NCI-H2196 treated with DMSO at 0.1 percent for 48 hours (cell line): ENCODE results near the gene MOGAT2.
"Not testable (repeated sequence)": the region's sequence is repeated elsewhere in the genome, so short reads cannot be mapped to it uniquely, and the experiment has no call there.

Experiments
- DNase-seq: peaks from one replicate; lab custom pipeline; 2025; ENCODE audit not compliant: unreplicated experiment; lab: John Stamatoyannopoulos, UW

Gene MOGAT2

DNA sequence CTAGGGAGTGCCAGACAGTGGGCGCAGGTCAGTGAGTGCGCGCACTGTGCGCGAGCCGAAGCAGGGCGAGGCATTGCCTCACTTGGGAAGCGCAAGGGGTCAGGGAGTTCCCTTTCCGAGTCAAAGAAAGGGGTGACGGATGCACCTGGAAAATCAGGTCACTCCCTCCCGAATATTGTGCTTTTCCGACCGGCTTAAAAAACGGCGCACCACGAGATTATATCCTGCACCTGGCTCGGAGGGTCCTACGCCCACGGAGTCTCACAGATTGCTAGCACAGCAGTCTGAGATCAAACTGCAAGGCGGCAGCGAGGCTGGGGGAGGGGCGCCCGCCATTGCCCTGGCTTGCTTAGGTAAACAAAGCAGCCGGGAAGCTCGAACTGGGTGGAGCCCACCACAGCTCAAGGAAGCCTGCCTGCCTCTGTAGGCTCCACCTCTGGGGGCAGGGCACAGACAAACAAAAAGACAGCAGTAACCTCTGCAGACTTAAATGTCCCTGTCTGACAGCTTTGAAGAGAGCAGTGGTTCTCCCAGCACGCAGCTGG, 31.2 kb downstream of the MOGAT2 start:
- not testable (repeated sequence) for DNase-seq

DNA sequence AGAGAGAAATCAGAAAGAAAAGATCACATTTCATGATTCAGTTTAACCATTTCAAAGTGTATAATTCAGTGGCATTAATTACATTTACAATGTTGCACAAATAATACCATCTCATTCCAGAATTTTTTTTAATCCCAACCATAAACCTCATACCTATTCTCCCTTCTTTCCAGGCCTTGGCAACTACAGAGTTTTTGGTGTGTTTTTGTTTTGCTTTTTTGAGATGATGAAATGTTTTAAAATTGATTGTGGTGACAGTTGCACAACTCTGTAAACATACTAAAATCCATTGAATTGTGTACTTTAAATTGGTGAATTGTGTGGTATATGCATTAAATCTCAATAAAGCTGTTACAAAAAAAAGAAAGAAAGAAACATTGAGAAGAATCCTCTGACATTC, 37.3 kb downstream of the MOGAT2 start:
- not testable (repeated sequence) for DNase-seq

DNA sequence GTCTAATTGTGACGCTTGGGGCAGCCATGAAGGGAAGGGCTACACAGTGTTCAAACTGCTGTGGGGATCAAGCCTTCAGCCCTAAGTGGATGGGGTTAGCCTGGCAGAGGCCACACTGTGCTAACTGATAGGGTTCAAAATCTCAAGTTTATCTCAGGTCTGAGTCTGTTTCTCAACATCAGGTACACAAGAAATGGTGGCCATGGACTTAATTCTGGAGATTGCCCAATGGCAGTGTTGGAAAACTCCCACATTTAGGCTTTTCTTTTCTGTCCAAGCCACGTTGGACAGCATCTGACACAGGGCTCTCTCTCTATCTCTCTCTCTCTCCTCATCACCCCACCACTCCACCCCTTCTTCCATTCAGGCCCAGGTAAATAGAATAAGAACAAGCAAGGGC, 40.0 kb downstream of the MOGAT2 start:
- DNase-seq, result no peak

DNA sequence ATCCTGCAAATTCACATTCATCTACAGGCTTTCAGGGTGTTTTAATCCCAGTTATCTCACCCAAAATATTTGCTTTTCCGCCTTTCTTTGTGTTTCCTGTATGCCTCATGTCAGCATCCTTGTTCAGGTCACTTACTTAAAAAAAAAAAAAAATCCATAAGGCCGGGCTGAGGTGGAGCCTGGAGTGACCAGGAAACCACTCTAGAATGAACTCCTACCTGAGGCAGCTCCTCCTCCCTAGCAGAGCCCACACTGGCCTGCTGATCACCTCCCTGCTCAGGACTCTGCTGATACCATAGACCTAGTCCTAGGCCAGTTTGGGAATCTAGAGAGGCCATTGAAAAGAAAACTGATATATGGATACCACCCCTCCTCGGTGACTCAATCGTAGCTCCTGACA, 42.2 kb downstream of the MOGAT2 start:
- no peak for DNase-seq

DNA sequence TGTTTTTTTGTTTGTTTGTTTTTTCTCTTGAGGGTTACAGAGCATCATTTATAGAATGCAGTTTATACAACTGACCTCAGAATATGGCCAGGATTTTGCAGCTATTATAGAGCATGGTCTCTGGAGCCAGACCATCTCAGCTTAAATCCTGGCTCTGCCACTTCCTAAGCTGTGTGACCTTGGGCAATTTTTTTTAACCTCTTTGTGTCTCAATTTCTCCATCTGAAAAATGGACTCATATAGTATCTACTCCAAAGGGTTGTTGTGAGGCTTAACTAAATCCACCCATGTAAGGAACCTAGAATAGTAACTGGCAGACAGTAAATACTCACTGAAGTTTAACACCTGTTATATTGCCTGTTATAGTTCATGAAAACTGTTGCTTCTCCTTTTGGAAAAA, 42.6 kb downstream of the MOGAT2 start:
- no peak for DNase-seq

DNA sequence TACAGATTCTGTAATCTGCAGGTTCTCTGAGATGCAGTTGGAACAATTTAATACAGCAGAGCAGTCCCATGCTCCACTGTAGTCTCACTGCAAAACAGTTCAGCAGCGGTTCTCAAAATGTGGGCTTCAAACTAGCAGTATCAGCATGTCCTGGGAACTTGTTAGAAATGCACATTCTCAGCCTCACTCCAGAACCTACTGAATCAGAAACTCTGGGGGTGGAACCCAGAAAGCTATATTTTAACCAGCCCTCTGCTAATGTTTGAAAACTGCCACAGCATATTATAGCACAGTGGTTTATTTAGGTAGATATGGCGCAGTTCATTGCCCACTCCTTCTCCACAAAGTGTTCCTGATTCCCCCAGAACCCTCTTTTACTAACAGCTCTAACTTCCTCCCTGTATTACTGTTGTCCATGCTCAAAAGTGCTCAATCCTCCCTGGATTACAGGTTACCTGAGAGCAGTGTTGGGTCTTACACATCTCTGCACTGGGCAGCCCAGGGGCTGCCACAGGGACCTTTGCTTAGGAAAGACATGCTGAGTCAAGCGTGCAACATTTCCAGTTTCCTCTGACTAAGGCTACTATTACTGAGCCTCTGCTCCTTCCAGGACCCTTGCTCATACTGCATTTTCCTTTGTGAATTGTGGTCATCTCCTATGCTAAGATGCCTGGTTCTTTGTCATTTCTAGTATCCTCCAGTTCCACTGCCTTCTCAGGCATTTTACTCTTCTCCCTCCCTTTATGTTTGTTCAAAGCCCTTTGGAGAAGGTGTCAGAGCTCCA, 43.3 kb downstream of the MOGAT2 start:
- DNase-seq, result no peak

DNA sequence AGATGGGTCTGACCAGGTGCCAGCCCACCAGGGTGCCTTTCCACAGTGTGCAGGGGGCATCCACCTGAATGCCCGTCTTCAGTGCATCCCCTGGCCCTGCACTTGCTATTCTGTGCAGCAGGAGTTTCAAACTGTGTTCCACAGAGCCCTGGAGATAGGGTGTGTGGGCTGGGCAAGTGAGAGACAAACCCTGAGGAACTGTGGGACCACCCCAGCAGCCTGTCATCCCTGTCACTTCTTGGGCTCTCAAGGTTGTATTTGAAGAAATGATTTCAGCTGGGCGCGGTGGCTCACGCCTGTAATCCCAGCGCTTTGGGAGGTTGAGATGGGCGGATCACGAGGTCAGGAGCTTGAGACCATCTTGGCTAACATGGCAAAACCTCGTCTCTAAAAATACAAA, 44.5 kb downstream of the MOGAT2 start:
- no peak for DNase-seq

DNA sequence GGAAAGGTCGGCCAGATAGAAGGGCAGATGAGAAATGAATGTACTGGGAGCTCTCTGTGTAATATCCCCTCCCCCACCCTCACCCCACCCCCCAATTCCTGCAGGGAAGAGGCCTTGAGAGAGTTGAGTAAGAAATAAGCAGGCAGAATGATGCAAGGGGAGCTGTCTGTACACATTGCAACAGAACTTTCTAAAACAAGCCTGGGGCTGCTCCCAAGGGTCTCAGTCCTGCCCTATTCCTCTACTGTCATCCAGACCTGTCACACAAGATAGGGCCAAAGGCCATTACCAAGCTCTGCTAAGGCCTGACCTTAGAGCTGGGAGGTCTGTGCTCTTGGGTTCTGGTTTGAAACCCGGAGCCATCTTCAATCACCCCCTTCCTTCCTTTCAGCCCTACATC, 45.2 kb downstream of the MOGAT2 start:
- DNase-seq, result no peak

GRCh38 chr11:75763846-75764245, 46.2 kb downstream of the MOGAT2 start:
- DNase-seq, result no peak

GRCh38 chr11:75765116-75765515, 47.5 kb downstream of the MOGAT2 start:
- no peak for DNase-seq

DNA sequence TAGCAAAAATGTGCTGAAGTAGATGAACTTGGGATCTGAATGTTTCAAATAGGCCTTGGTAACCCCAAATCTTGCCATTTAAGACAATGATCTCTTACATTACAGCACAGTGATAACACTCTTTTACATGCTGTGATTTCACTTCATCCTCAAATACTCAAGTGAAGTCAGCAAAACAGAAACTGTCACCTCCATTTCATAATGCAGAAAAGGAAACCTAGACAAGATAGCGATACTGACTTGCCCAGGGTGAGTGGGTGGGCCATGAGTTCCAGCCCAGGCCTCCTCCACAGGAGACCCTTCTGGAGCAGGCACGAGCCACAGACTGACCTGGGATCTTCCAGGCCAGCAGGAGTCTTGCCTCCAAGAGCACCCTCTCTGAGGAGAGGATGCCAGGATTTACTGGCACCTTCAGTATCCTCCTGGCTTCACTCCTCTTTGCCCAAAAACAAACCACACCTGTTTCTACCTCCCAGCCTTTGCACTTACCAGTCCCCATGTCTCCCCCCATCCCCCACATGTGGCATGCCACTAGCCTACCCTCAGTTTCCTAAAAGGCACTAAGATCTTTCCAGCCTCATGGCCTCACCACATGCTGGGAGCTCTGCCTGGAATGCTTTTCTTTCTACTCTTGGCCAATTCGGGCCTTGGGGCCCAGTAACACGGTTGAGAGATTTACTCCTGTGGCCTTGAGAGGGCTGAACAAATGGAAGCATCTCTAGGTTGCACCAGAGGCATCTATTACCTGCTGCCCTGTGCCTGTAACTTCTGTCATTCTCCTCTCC, 49.0 kb downstream of the MOGAT2 start:
- no peak for DNase-seq

DNA sequence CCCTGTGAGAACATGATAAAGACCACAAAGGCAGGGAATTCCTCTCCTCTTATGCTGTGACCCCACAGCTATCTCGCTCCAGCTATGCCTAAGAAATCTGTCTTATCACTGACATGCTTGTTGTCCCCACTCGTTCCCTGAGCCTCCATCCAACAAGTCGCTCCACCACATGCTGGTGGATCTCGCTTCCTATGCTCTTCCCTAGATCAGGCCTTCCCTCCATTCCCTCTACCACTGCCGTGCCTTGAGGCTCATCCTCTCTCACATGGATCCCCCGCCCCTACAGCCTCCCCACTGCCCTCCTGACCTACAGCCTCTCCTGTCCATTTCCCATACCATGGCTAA, 49.6 kb downstream of the MOGAT2 start:
- DNase-seq, result no peak

DNA sequence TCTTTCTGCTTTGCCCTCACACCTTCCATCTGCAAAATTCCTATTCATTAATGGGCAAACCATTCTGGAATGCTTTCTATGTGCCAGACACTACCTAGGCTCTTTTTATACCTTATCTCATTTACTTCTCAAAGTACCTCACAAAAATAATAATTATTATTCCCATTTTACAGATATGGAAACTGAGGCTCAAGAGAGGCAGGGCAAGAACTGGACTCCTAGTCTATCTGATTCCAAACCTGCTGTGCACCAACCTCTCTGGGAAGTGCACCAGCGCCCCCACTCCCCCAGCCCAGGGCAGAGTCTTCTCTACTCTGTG, 50.1 kb downstream of the MOGAT2 start:
- no peak for DNase-seq

GRCh38 chr11:75768112-75768908, 50.7 kb downstream of the MOGAT2 start, which contains the start of gene DGAT2:
Gene DGAT2, plus strand, starts transcription at chr11:75768778. Its CDS starts 214 bp downstream, at chr11:75768992.
- peak; percentile 72 for DNase-seq

DNA sequence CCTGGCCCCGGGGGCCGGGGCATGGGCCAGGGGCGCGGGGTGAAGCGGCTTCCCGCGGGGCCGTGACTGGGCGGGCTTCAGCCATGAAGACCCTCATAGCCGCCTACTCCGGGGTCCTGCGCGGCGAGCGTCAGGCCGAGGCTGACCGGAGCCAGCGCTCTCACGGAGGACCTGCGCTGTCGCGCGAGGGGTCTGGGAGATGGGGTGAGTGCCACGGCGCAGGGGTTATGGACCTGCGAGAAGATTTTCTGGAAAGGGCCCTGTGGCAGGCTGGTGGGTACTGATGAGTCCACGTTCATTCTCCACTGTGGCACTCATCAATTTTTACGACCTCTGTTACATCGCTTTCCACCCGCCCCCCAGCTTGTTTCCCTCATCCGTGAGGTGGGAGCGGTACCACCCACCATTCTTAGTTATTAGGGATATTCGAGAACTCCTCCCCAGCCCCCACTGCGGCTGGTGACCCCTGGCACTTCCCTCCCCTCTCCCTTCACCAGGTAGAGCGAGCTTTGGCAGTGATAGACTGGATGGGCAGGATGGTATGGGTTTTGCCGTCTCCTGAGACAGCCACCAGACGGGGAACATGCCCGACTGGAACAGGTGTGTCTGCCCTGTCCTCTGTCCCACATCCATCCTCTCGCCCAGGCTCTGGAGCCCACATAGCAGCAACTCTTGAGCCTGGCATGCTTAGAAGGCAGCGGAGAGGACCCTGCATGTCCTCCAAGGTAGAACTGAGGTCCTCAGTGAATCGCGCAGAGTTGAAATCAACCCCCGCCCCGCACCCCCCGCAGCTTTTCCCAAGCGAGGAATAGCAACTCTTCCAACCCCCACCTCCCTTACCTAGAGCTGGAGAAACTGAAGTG, 51.5 kb downstream of the MOGAT2 start:
- no peak for DNase-seq

- no peak for DNase-seq
These were observed 52.5 kb downstream of the MOGAT2 start for GRCh38 chr11:75770102-75770501.

GRCh38 chr11:75771646-75772410, 54.2 kb downstream of the MOGAT2 start:
- DNase-seq, result no peak

DNA sequence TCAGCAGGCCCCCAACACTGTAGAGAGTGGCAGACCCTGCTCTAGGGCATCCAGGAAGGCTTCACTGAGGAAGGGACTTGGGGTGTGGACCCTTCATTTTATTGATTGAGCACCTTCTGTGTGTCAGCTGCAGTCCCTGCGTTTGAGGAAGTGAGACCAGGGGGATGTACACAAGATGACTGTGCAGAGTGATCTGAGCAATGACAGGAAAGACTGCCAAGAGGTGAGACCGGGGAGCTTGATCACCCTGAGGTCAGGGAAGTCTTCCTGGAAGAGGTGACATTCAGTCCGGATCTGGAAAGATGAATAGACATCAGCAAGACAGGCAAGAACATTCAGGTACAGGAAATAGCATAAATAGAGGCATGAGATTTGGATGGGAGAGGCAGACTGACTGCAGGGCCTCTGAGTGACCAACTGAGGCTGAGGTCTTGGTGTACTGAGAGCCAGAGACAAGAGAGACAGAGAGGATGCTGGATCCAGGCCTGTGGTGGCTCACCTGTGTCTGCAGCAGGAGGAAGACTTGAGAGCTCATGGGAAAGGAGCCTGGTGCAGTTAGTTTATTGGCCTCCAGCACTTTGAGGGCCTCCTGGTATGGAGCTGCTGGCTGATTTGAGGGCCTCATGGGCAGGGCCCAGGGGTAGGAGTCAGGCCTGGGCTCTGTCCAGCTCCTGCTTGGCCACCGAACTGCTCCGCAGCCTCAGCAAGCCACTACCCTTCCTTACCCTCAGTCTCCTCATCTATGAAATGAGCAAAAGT, 56.1 kb downstream of the MOGAT2 start:
- DNase-seq, result no peak

GRCh38 chr11:75775056-75775455, 57.4 kb downstream of the MOGAT2 start:
- DNase-seq, result no peak
